Pancreas (tissue), 10 donors: Measurements from ENCODE around the gene ST8SIA2. TPM values are rescaled to one million over a fixed set of nuclear protein-coding genes. Genes with fewer than 3 reads are reported as not detected.

Source experiments
- ATAC-seq, 4 donors: fragments of 200-7000 bp; cut with Tn5 transposase; one replicate each; pipeline versions ENCODE4 v1.8.0 to v1.9.1; 2020; ENCODE audit warnings: mild to moderate bottlenecking in 4 of 4, moderate library complexity in 4 of 4
- DNase-seq, 6 donors: peaks; one replicate each; pipeline ENCODE4 v3.0.0-alpha.2; 2020
- FAIRE-seq: peaks from 2 replicates; lab custom pipeline; 2012; peaks lifted over from hg19 to GRCh38; lab: Jason Lieb, UNC
- H3K27ac ChIP-seq, 4 donors: fragments of 200-600 bp; sonication (generic); 1 replicate in 3 of 4; 2 replicates in 1 of 4; pipeline versions ENCODE4 v1.5.0 to v1.8.0; 2020
- H3K27me3 ChIP-seq, 4 donors: fragments of 200-600 bp; one replicate each; pipeline ENCODE4 v1.8.0; 2021
- H3K36me3 ChIP-seq, 3 donors: fragments of 200-600 bp; sonication (generic) in 1 of 3; one replicate each; pipeline versions ENCODE4 v1.5.0 to v1.8.0; 2020 to 2021
- H3K4me1 ChIP-seq, 3 donors: fragments of 200-600 bp; one replicate each; pipeline ENCODE4 v1.8.0; 2021
- H3K4me3 ChIP-seq, 4 donors: fragments of 200-600 bp; sonication (generic) in 2 of 4; one replicate each; pipeline versions ENCODE4 v1.5.0 to v1.8.0; 2020 to 2021
- H3K9me3 ChIP-seq, 4 donors: fragments of 200-600 bp; one replicate each; pipeline ENCODE4 v1.8.0; 2021
- WGBS, 2 donors: extraction: QIAGEN DNeasy Blood & Tissue Kit; methylation state at CpG; one replicate each; pipeline ENCODE4 v1.1.7; 2013; 5-methylcytosine and 5-hydroxymethylcytosine counted together
- intact Hi-C, 3 donors: fragments of 100-400 bp; cut with DNase I; formaldehyde crosslinking; loops; one replicate each; pipeline versions ENCODE4 v1.11.1 to v1.14.2; 2022
- polyA plus RNA-seq, 2 donors: library from polyadenylated mRNA; stranded (reverse); fragments of 200-250 nt; gene quantifications; one replicate each; pipeline ENCODE4 v1.2.3, GENCODE V29; 2013
- total RNA-seq, 6 donors: library from RNA; stranded (reverse); fragmentation: NEBNext Ultra II Directional in 4 of 6; extraction: Animal tissue kit (Norgen Biotek cat#: 25700) in 4 of 6; gene quantifications; one replicate each; pipeline versions ENCODE4 v1.2.1 to v1.2.4, GENCODE V29; 2021 to 2023
- TF ChIP-seq, protein P1 (sequence below), 4 donors: fragments of 200-600 bp; sonication (generic) in 3 of 4; IDR thresholded peaks; one replicate each; pipeline versions ENCODE4 v1.5.0 to v1.8.0; 2021; ENCODE audit warnings: antibody characterized with exemption in 4 of 4
- donor health status: healthy with polysubstance abuse.
- donor health status: DM: no; HTN: no; CAD: no; lungs with moderate emphysema.
- donor health status: DM: no; HTN: no; CAD: no.
- donor health status: control.
- donor health status: control.
- donor health status: Bipolar disorder and iron deficiency.
- donor health status: DM: yes; HTN: yes; CAD: no.
- donor health status: DM: no; HTN: no; CAD: no.
- donor health status: DM: no; HTN: no; CAD: no.
- donor health status: DM: yes; HTN: yes; CAD: no.

ST8SIA2 gene
- total and polyA plus RNA-seq, 8 donors = 0.02 to 0.19 TPM; not detected in 6

DNA sequence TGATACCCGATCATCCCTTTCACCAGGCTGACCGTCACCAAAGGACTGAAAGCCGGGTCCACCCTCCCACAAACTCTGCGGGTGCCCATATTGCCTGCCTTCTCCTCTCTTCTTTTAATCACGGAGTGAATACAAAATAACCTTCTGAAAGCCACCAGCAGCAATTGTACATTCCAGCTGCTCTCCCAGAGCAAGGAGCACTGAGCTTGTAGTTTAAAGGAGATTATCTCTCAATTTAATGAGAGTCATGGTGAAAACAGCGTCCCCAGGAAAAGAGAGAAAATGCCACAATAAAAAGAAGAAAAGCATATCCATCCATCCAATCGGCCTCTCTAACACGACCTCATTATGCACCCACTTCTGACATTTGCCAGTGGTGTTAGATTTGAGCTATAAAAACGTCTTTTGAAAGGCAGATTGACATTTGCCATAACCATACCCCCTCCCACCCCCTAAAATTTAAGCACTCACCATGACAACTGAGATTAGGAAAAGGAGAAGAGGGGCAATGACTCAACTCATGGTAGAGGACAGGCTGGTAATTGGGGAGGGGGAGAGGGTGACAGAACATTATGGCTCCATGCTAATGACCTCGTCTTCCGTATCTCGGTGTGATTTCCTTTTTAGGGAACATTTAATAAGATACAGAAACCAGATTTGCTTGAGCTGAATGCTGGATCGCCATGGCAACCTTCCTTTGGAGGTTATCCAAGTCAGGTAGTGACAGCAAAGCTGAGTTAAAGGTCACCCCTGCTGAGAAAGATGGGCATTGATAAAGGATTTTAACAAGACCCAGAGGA, 106.2 kb downstream of the ST8SIA2 start:
- FAIRE-seq (no peak), ATAC-seq (no peak), DNase-seq (no peak)
- intact Hi-C loops = no loop called here
- no peak overlapping the region for H3K27ac ChIP-seq
- H3K27me3 ChIP-seq = no peaks in the 10 kb centered on the region
- no peaks in the 10 kb centered on the region for H3K9me3 ChIP-seq
- H3K4me3 ChIP-seq = no peak overlapping the region
- H3K4me1 ChIP-seq = no peaks in the 10 kb centered on the region
- 69 to 70% methylated on average over 13 of the region's 13 CpGs for WGBS, 2 donors
- H3K36me3 ChIP-seq = no peaks in the 10 kb centered on the region
- TF ChIP-seq, protein P1, sequence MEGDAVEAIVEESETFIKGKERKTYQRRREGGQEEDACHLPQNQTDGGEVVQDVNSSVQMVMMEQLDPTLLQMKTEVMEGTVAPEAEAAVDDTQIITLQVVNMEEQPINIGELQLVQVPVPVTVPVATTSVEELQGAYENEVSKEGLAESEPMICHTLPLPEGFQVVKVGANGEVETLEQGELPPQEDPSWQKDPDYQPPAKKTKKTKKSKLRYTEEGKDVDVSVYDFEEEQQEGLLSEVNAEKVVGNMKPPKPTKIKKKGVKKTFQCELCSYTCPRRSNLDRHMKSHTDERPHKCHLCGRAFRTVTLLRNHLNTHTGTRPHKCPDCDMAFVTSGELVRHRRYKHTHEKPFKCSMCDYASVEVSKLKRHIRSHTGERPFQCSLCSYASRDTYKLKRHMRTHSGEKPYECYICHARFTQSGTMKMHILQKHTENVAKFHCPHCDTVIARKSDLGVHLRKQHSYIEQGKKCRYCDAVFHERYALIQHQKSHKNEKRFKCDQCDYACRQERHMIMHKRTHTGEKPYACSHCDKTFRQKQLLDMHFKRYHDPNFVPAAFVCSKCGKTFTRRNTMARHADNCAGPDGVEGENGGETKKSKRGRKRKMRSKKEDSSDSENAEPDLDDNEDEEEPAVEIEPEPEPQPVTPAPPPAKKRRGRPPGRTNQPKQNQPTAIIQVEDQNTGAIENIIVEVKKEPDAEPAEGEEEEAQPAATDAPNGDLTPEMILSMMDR (IDR thresholded peaks at IDR 0.05) = no peak

DNA sequence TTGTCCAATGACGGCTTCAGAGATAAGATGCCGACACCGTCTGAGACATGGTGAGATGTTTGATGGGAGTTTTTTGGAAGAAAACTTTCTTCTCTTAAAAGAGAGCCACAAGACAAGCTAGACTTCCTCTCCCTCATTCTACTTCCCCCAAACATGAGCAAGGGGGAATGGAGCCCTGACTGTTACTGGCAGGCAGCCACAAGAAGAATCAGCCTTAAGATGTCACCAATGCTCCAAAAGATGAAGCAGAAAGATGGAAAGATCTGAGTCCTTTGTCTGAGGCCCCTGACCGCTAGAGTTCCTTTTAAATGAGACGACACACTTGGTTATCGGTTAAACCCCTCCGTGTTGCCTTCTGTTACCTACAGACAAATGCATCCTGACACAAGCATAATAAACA, 108.7 kb downstream of the ST8SIA2 start:
- TF ChIP-seq, protein P1 (IDR thresholded peaks at IDR 0.05) = no peak
- H3K4me3 ChIP-seq = no peak overlapping the region
- 84 to 87% methylated on average over 7 of the region's 7 CpGs for WGBS, 2 donors
- no peaks in the 10 kb centered on the region for H3K36me3 ChIP-seq
- no peak for DNase-seq
- H3K27me3 ChIP-seq = no peaks in the 10 kb centered on the region
- H3K9me3 ChIP-seq = no peaks in the 10 kb centered on the region
- no peak for FAIRE-seq
- no peak for ATAC-seq
- H3K27ac ChIP-seq = no peak overlapping the region
- intact Hi-C loops = no loop called here
- H3K4me1 ChIP-seq = peaks cover 0 to 6% (median 0%) of the 10 kb centered on the region in 3 donors

DNA sequence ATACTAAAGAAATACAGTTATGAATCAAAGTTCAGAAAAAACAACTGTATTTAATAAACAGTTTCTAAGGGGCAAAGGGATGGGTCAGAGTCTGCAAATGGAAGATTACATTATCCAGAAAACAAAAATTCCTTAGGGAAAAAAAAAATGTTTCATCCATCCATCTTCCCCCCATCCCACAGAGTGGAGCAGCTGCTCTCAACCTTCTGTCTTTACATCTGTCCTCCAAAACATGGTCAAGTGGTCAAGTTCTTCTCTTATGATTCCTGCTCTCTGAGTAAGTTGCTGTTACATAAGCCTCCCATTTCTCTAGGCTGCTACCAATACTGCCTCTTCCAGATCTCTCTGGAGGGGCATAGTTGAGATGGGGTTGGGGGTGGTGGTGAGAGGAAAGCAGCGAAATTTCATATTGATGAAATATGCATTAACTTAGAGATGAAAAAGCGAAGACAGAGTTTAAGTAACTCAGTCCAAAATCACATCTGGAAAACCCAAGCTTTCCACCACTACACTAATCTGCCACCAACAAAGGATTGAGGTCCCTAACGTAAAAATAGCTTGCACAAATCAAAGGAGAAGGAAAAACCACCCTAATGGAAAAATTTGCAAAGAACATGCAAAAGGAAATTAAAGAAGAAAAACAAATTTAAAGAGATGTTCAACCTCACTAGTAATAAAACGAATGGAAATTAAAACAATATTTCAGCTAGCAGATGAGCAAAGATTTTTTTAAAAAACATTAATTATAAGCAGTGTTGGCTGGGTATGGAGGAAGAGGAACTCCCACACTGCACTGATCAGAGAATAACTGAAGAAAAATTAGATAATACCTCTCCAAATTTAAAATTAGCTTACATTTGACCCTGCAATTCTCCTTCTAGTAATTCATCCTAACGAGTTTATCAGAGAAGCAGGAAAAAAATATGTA, 109.5 kb downstream of the ST8SIA2 start:
- H3K4me1 ChIP-seq = peaks cover 0 to 6% (median 0%) of the 10 kb centered on the region in 3 donors
- no peaks in the 10 kb centered on the region for H3K36me3 ChIP-seq
- no peak for DNase-seq
- H3K9me3 ChIP-seq = no peaks in the 10 kb centered on the region
- TF ChIP-seq, protein P1 (IDR thresholded peaks at IDR 0.05) = no peak
- 74 to 83% methylated on average over 5 of the region's 5 CpGs for WGBS, 2 donors
- intact Hi-C loops = no loop called here
- H3K4me3 ChIP-seq = no peak overlapping the region
- H3K27ac ChIP-seq = no peak overlapping the region
- no peaks in the 10 kb centered on the region for H3K27me3 ChIP-seq
- FAIRE-seq = no peak
- no peak for ATAC-seq

DNA sequence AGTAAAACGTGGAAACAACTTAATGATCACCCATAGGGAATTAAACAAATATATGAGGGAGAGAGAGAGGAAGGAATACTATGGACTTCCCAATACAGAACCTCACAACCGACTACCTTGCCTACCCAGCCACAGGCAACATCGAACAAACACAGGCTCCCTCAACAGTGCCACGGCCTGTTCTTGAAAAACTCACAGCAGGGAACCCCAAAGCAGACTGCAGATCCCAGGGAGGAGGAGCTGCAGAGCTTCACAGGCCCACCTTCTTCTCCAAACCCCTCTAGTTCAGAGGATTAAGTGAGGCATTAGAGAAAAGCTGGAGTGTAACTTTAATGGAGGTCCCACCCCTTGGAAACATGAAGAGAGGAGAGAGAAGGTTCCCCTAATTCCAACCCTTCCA, 110.2 kb downstream of the ST8SIA2 start:
- WGBS, 2 donors = 76 to 77% methylated on average over 4 of the region's 4 CpGs
- FAIRE-seq (no peak), ATAC-seq (no peak), DNase-seq (no peak)
- H3K27me3 ChIP-seq = no peaks in the 10 kb centered on the region
- H3K4me3 ChIP-seq = no peak overlapping the region
- intact Hi-C loops = no loop called here
- H3K9me3 ChIP-seq = no peaks in the 10 kb centered on the region
- no peak overlapping the region for H3K27ac ChIP-seq
- H3K36me3 ChIP-seq = no peaks in the 10 kb centered on the region
- peaks cover 0 to 6% (median 0%) of the 10 kb centered on the region in 3 donors for H3K4me1 ChIP-seq
- TF ChIP-seq, protein P1 (IDR thresholded peaks at IDR 0.05) = no peak
